ENCODE results near the gene FOLR2.

DNA sequence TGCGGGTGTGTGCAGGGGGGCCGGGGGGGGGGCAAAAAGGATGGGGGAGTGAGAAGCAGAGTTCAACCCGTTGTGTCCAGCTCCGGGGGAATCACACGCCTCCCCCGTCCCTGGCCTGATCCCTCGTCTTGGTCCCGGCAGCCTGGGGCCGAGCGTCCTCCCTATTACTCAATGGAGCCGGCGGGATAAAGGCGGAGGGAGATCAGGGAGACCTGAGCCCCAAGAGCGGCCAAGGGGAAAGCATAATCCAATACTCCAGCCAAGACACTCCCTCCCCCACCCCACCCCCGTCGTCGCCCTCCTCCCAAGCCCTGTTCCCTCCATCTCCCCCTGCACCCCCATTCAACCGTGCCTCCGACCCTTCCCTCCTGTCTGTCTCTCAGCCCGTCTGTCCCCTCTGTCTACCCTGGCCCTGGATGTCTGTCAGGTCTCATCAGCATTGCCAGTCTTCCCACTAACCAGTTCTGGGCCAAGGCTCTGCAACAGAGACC lies 24.7 kb downstream of the FOLR2 start:
- TF ChIP-seq, protein P1, sequence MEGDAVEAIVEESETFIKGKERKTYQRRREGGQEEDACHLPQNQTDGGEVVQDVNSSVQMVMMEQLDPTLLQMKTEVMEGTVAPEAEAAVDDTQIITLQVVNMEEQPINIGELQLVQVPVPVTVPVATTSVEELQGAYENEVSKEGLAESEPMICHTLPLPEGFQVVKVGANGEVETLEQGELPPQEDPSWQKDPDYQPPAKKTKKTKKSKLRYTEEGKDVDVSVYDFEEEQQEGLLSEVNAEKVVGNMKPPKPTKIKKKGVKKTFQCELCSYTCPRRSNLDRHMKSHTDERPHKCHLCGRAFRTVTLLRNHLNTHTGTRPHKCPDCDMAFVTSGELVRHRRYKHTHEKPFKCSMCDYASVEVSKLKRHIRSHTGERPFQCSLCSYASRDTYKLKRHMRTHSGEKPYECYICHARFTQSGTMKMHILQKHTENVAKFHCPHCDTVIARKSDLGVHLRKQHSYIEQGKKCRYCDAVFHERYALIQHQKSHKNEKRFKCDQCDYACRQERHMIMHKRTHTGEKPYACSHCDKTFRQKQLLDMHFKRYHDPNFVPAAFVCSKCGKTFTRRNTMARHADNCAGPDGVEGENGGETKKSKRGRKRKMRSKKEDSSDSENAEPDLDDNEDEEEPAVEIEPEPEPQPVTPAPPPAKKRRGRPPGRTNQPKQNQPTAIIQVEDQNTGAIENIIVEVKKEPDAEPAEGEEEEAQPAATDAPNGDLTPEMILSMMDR (IDR thresholded peaks at IDR 0.05; ENCODE audit: insufficient read depth, low read length, poor library complexity, severe bottlenecking), result no peak
- no peak for TF ChIP-seq EZH2phosphoT487 (conservative IDR thresholded peaks at IDR 0.05; ENCODE audit: low read length)
